OCI-LY7 (cell line): ENCODE data around the gene EGFR. TPM values are rescaled to one million over a fixed set of nuclear protein-coding genes. Genes with fewer than 3 reads are reported as not detected.

Source experiments
- BruUV-seq: library from RNA; stranded (reverse); fragments of 400-500 nt; replicated peaks from 2 replicates; lab custom pipeline; 2021; lab: Mats Ljungman, UMichigan
- CTCF ChIA-PET: fragments of 300-600 bp; sonication (Branson Sonifier 250); formaldehyde crosslinking; loops from one replicate; lab custom pipeline; 2022; ENCODE audit warnings: antibody characterized with exemption; ENCODE audit not compliant: unreplicated experiment; lab: Charles Lee
- POLR2A ChIA-PET: fragments of 300-600 bp; sonication (Branson Sonifier 250); formaldehyde crosslinking; loops from one replicate; lab custom pipeline; 2022; ENCODE audit warnings: antibody characterized with exemption; lab: Charles Lee
- DNase-seq: peaks from one replicate; pipeline ENCODE4 v3.0.0-alpha.2; 2015; ENCODE audit warnings: low spot score
- H2AFZ ChIP-seq: fragments of 200-600 bp; sonication (generic), shearing (Covaris generic); 2 replicates; pipeline ENCODE4 v1.6.1; 2014; ENCODE audit warnings: mild to moderate bottlenecking, antibody characterized with exemption, low read length, moderate library complexity
- H3K27ac ChIP-seq: fragments of 200-600 bp; sonication (generic); 2 replicates; pipeline ENCODE4 v1.5.1; 2014; ENCODE audit warnings: mixed run types, low read depth, mild to moderate bottlenecking, moderate library complexity, low read length, inconsistent platforms; ENCODE audit not compliant: poor library complexity, severe bottlenecking
- H3K36me3 ChIP-seq: fragments of 200-600 bp; sonication (generic); 2 replicates; pipeline ENCODE4 v1.6.1; 2014; ENCODE audit warnings: mild to moderate bottlenecking, antibody characterized with exemption, low read length, moderate library complexity, mixed read lengths; ENCODE audit not compliant: insufficient read depth
- H3K4me1 ChIP-seq: fragments of 200-600 bp; sonication (generic); 2 replicates; pipeline ENCODE4 v1.5.1; 2014; ENCODE audit warnings: mild to moderate bottlenecking, low read length; ENCODE audit not compliant: insufficient read depth, poor library complexity, severe bottlenecking
- H3K4me2 ChIP-seq: fragments of 200-600 bp; sonication (generic); 2 replicates; pipeline ENCODE4 v1.6.1; 2014; ENCODE audit warnings: mild to moderate bottlenecking, low read length
- H3K4me3 ChIP-seq: fragments of 200-600 bp; sonication (generic); 2 replicates; pipeline ENCODE4 v1.5.1; 2014; ENCODE audit warnings: mild to moderate bottlenecking, low read depth, low read length; ENCODE audit not compliant: poor library complexity, severe bottlenecking
- H3K79me2 ChIP-seq: fragments of 200-600 bp; sonication (generic); 2 replicates; pipeline ENCODE4 v1.6.1; 2016; ENCODE audit warnings: low read depth, mild to moderate bottlenecking, low read length, moderate library complexity, mixed read lengths; ENCODE audit not compliant: insufficient read depth
- H3K9me2 ChIP-seq: fragments of 200-600 bp; sonication (generic); 2 replicates; pipeline ENCODE4 v1.6.1; 2016; ENCODE audit warnings: mild to moderate bottlenecking, low read length, mixed read lengths; ENCODE audit not compliant: insufficient read depth
- H3K9me3 ChIP-seq: fragments of 200-600 bp; sonication (generic); 2 replicates; pipeline ENCODE4 v1.6.1; 2014; ENCODE audit warnings: mild to moderate bottlenecking, mixed run types, low read length, mixed read lengths
- H4K20me1 ChIP-seq: fragments of 200-600 bp; sonication (generic); 2 replicates; pipeline ENCODE4 v1.6.1; 2014; ENCODE audit warnings: mild to moderate bottlenecking, antibody characterized with exemption, low read length, moderate library complexity, mixed read lengths; ENCODE audit not compliant: insufficient read depth
- EZH2phosphoT487 ChIP-seq: fragments of 200-600 bp; sonication (generic); IDR thresholded peaks from 2 replicates; pipeline ENCODE4 v1.6.1; 2018; ENCODE audit warnings: low read depth, borderline replicate concordance, mild to moderate bottlenecking, mixed run types, antibody characterized with exemption, low read length, moderate library complexity, mixed read lengths
- intact Hi-C: fragments of 100-400 bp; cut with micrococcal nuclease; formaldehyde crosslinking; loops from one replicate; pipeline ENCODE4 v1.10.0; 2022; ENCODE audit not compliant: unreplicated experiment
- total RNA-seq, 2 experiments: library from RNA; depleted of rRNA in 1 of 2; stranded (reverse); fragments of >200 nt in 1 of 2; shearing (Covaris generic) in 1 of 2; gene quantifications; 2 replicates each; pipeline ENCODE4 v1.2.3, GENCODE V29; 2014 to 2022
- TF ChIP-seq, protein P1 (sequence below): fragments of 200-600 bp; sonication (generic); conservative IDR thresholded peaks from 2 replicates; pipeline ENCODE4 v1.5.1; 2014; ENCODE audit warnings: mild to moderate bottlenecking, antibody characterized with exemption, low read length, moderate library complexity, mixed read lengths

EGFR gene
- total RNA-seq, 2 experiments from 2014 or later = 0.27 TPM; not detected in 1

DNA sequence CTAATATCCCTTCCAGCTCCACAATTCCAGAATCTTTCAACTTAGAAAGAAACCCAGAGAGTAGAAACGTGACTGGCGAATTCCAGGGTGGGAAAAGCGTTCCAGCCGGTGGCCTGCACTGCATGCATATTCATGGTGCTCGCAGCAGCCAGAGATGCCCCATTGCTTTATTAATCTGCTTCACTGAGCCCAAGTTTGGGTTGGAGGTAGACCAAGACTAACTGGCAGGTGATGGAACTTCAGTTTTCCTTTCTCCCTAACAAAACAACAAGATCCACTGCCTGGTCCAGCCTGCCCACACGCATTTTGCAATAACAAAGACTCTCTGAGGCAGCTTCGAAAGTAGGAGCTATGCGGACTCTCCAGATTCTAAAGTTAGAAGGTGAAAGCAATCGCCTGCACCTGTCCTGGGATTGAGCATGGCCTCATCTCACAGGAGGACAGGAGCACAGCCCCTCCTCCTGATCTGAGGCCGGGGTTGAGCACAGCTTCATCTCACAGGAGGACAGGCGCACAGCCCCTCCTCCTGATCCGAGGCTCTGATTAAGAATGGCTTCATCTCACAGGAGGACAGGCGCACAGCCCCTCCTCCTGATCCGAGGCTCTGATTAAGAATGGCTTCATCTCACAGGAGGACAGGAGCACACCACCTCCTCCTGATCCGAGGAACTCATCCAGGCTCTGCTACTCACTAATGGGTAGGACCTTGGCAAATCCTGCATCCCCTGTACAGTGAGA, 218.5 kb downstream of the EGFR start:
- Histone ChIP-seq H3K4me1 (no peaks in the 10 kb centered on the region), H3K79me2 (no peaks in the 10 kb centered on the region), H2AFZ (no peak overlapping the region), H3K27ac (no peak overlapping the region), H4K20me1 (no peaks in the 10 kb centered on the region), H3K36me3 (no peaks in the 10 kb centered on the region), H3K9me2 (no peaks in the 10 kb centered on the region), H3K4me2 (no peak overlapping the region), H3K4me3 (no peak overlapping the region), H3K9me3 (no peaks in the 10 kb centered on the region)
- ChIA-PET CTCF (no interaction called here), POLR2A (interaction anchor here (1.3 kb wide), 1 partner anchor 8 kb away, joined by 3 read pairs; no protein-coding TSS in a partner anchor)
- intact Hi-C loops = no loop called here
- DNase-seq = no peak
- no TSS peak for BruUV-seq
- no peak for TF ChIP-seq EZH2phosphoT487

DNA sequence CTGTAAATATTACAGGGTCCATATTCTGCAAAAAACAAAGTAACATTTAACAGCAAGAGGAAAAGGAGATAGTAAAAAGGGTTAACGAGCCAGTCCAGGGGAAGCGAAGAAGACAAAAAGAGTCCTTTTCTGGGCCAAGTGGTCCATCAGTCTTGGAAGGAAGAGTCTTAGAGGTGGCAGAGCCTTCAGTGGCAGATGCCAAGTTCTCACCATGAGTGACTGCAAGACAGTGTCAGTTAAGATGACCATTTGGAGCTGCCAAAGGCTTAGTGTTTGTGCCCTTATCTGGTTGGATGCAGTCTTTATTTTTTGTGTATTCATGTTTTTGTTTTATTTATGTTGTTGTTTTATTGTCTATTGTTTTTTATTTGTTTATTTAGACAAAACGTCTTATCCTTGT, 220.6 kb downstream of the EGFR start:
- Histone ChIP-seq H3K4me2 (no peak overlapping the region), H4K20me1 (no peaks in the 10 kb centered on the region), H2AFZ (no peak overlapping the region), H3K79me2 (no peaks in the 10 kb centered on the region), H3K36me3 (no peaks in the 10 kb centered on the region), H3K4me3 (no peak overlapping the region), H3K27ac (no peak overlapping the region), H3K9me3 (no peaks in the 10 kb centered on the region), H3K9me2 (no peaks in the 10 kb centered on the region), H3K4me1 (no peaks in the 10 kb centered on the region)
- no peak for DNase-seq
- POLR2A ChIA-PET = no interaction called here
- no peak for TF ChIP-seq EZH2phosphoT487
- TF ChIP-seq, protein P1, sequence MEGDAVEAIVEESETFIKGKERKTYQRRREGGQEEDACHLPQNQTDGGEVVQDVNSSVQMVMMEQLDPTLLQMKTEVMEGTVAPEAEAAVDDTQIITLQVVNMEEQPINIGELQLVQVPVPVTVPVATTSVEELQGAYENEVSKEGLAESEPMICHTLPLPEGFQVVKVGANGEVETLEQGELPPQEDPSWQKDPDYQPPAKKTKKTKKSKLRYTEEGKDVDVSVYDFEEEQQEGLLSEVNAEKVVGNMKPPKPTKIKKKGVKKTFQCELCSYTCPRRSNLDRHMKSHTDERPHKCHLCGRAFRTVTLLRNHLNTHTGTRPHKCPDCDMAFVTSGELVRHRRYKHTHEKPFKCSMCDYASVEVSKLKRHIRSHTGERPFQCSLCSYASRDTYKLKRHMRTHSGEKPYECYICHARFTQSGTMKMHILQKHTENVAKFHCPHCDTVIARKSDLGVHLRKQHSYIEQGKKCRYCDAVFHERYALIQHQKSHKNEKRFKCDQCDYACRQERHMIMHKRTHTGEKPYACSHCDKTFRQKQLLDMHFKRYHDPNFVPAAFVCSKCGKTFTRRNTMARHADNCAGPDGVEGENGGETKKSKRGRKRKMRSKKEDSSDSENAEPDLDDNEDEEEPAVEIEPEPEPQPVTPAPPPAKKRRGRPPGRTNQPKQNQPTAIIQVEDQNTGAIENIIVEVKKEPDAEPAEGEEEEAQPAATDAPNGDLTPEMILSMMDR = no peak
- BruUV-seq = no TSS peak
- intact Hi-C loops = no loop called here
- CTCF ChIA-PET = no interaction called here

DNA sequence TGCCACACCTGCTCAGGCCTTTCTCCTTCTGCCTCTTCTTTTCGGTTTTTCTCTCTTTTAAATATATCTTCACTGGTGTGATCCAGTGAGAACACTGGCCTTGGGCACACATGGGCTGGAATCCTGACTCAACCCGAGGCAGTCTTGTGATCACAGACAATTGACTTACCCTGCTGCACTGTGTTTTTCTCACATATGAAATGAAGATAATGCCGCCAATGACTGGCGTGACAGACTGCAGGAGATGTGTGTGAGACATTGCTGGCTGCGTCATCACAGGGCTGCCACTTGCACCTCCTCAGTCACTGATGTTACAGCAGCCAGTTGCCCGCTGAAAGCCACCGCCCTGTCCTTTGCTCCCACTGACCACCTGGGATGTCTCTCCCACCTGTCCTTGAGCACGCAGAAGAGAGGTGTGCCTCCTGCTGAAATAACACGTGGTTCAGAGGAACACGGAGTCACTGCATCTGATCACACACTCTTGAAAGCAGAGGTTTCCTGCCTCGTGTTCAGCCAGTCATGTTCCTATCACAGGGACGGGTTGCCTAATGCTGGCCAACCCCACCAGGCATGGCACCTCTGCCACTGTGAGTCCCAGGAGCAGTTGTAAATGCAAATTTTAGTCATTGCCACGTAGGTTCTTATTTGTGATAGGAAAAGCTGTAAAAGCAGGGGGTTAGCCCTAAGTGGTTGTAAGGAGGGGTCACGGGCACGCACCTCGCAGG, 221.8 kb downstream of the EGFR start:
- intact Hi-C loops = no loop called here
- no peak for DNase-seq
- Histone ChIP-seq H3K4me3 (no peak overlapping the region), H3K4me1 (no peaks in the 10 kb centered on the region), H3K27ac (no peak overlapping the region), H3K4me2 (no peak overlapping the region), H3K9me3 (no peaks in the 10 kb centered on the region), H3K36me3 (no peaks in the 10 kb centered on the region), H3K9me2 (no peaks in the 10 kb centered on the region), H4K20me1 (no peaks in the 10 kb centered on the region), H3K79me2 (no peaks in the 10 kb centered on the region), H2AFZ (no peak overlapping the region)
- CTCF ChIA-PET = no interaction called here
- POLR2A ChIA-PET = no interaction called here
- no peak for TF ChIP-seq EZH2phosphoT487
- TF ChIP-seq, protein P1 = no peak
- BruUV-seq = no TSS peak
